Measurements from ENCODE around the gene PDE10A. TPM values are rescaled to one million over a fixed set of nuclear protein-coding genes. Genes with fewer than 3 reads are reported as not detected.

The PDE10A gene
- total and polyA plus RNA-seq, 4 donors: 1.0 to 6.2 (median 3.0) TPM

- Histone ChIP-seq H3K9ac (ENCODE audit: insufficient read depth in 1 of 2, low read length in 2 of 2) (no peak overlapping the region), H3K9me3 (ENCODE audit: control insufficient read depth in 4 of 4, insufficient read depth in 3 of 4, low read length in 3 of 4) (no peaks in the 10 kb centered on the region), H3K4me1 (ENCODE audit: control insufficient read depth in 5 of 5, insufficient read depth in 5 of 5, low read length in 5 of 5) (peaks cover 0 to 28% (median 7%) of the 10 kb centered on the region in 5 donors), H3K4me3 (peak overlapping the region; percentile 45), H3K27me3 (ENCODE audit: control insufficient read depth in 3 of 3, insufficient read depth in 3 of 3, low read length in 2 of 3) (peaks cover 11 to 36% (median 14%) of the 10 kb centered on the region in 3 donors), H3K27ac (ENCODE audit: low read depth in 1 of 2, low read length in 1 of 2) (peak overlapping the region in 1 of 2 donors; percentile 51), H3K36me3 (ENCODE audit: control insufficient read depth in 4 of 4, insufficient read depth in 4 of 4, low read length in 4 of 4) (no peaks in the 10 kb centered on the region)
- peak; percentile 7 for ATAC-seq (ENCODE audit: insufficient read depth, low FRiP score)
- WGBS, 2 donors: 12 to 13% methylated on average over 50 to 67 of the region's 67 CpGs
- DNase-seq: peak in 2 of 3 donors; percentile 37 to 49
- TF ChIP-seq, protein P1, sequence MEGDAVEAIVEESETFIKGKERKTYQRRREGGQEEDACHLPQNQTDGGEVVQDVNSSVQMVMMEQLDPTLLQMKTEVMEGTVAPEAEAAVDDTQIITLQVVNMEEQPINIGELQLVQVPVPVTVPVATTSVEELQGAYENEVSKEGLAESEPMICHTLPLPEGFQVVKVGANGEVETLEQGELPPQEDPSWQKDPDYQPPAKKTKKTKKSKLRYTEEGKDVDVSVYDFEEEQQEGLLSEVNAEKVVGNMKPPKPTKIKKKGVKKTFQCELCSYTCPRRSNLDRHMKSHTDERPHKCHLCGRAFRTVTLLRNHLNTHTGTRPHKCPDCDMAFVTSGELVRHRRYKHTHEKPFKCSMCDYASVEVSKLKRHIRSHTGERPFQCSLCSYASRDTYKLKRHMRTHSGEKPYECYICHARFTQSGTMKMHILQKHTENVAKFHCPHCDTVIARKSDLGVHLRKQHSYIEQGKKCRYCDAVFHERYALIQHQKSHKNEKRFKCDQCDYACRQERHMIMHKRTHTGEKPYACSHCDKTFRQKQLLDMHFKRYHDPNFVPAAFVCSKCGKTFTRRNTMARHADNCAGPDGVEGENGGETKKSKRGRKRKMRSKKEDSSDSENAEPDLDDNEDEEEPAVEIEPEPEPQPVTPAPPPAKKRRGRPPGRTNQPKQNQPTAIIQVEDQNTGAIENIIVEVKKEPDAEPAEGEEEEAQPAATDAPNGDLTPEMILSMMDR (IDR thresholded peaks at IDR 0.05; ENCODE audit: control extremely low read depth, extremely low read depth): no peak
These were observed 2.8 kb downstream of the PDE10A start for GRCh38 chr6:165659945-165660856.

GRCh38 chr6:165658395-165659058 is 4.5 kb downstream of the PDE10A start:
- DNase-seq: no peak
- no peaks in the 10 kb centered on the region for H3K9me3 ChIP-seq (ENCODE audit: control insufficient read depth in 4 of 4, insufficient read depth in 3 of 4, low read length in 3 of 4)
- WGBS, 2 donors: 77 to 88% methylated on average over 13 of the region's 13 CpGs
- TF ChIP-seq, protein P1 (IDR thresholded peaks at IDR 0.05; ENCODE audit: control extremely low read depth, extremely low read depth): no peak
- no peak overlapping the region for H3K9ac ChIP-seq (ENCODE audit: insufficient read depth in 1 of 2, low read length in 2 of 2)
- peaks cover 0 to 16% (median 0%) of the 10 kb centered on the region in 5 donors for H3K4me1 ChIP-seq (ENCODE audit: control insufficient read depth in 5 of 5, insufficient read depth in 5 of 5, low read length in 5 of 5)
- H3K4me3 ChIP-seq: no peak overlapping the region
- H3K27me3 ChIP-seq (ENCODE audit: control insufficient read depth in 3 of 3, insufficient read depth in 3 of 3, low read length in 2 of 3): peaks cover 0 to 23% (median 14%) of the 10 kb centered on the region in 3 donors
- no peak overlapping the region for H3K27ac ChIP-seq (ENCODE audit: low read depth in 1 of 2, low read length in 1 of 2)
- H3K36me3 ChIP-seq (ENCODE audit: control insufficient read depth in 4 of 4, insufficient read depth in 4 of 4, low read length in 4 of 4): peaks cover 0 to 2% (median 0%) of the 10 kb centered on the region in 4 donors
- ATAC-seq (ENCODE audit: insufficient read depth, low FRiP score): no peak

DNA sequence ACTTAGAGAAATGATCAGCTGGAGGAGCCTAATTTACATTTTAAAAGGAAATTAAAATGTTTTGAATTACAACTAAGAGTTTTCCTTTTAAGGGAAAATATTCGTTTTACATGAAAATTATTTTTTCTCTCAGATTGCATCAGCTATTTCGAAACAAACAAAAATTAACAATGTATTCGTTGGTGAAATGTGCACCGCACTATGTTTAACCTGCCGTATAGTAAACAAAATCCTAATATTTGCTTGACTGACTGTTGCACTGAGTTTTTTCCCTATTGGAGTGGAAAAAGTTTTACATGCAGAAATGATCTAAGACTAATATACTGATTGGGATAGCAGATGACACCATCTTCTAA is 5.7 kb downstream of the PDE10A start:
- H3K9me3 ChIP-seq (ENCODE audit: control insufficient read depth in 4 of 4, insufficient read depth in 3 of 4, low read length in 3 of 4): no peaks in the 10 kb centered on the region
- no peak overlapping the region for H3K9ac ChIP-seq (ENCODE audit: insufficient read depth in 1 of 2, low read length in 2 of 2)
- no peak overlapping the region for H3K4me3 ChIP-seq
- H3K4me1 ChIP-seq (ENCODE audit: control insufficient read depth in 5 of 5, insufficient read depth in 5 of 5, low read length in 5 of 5): peaks cover 0 to 16% (median 0%) of the 10 kb centered on the region in 5 donors
- ATAC-seq (ENCODE audit: insufficient read depth, low FRiP score) (no peak), DNase-seq (no peak)
- peaks cover 0 to 21% (median 9%) of the 10 kb centered on the region in 3 donors for H3K27me3 ChIP-seq (ENCODE audit: control insufficient read depth in 3 of 3, insufficient read depth in 3 of 3, low read length in 2 of 3)
- H3K36me3 ChIP-seq (ENCODE audit: control insufficient read depth in 4 of 4, insufficient read depth in 4 of 4, low read length in 4 of 4): peaks cover 0 to 2% (median 0%) of the 10 kb centered on the region in 4 donors
- WGBS, 2 donors: 88 to 90% methylated on average over 5 of the region's 5 CpGs
- TF ChIP-seq, protein P1 (IDR thresholded peaks at IDR 0.05; ENCODE audit: control extremely low read depth, extremely low read depth): no peak
- H3K27ac ChIP-seq (ENCODE audit: low read depth in 1 of 2, low read length in 1 of 2): no peak overlapping the region
